22Rv1 (cell line): ENCODE measurements around the gene ZNF800.

ENCODE experiments used
- H3K27ac ChIP-seq: fragments of 450-650 bp; 2 replicates; pipeline ENCODE4 v1.5.1; 2017
- CTCF ChIP-seq: fragments of 450-650 bp; IDR thresholded peaks from 2 replicates; pipeline ENCODE4 v1.5.1; 2017; ENCODE audit warnings: mild to moderate bottlenecking
- ZFX ChIP-seq: fragments of 450-650 bp; IDR thresholded peaks from 2 replicates; pipeline ENCODE4 v1.6.1; 2017; ENCODE audit warnings: antibody characterized with exemption, borderline replicate concordance

ZNF800 gene

GRCh38 chr7:127362364-127363027 lies 30.0 kb downstream of the ZNF800 start:
- H3K27ac ChIP-seq = no peak overlapping the region
- TF ChIP-seq ZFX (no peak), CTCF (no peak)

GRCh38 chr7:127361736-127362135 lies 30.8 kb downstream of the ZNF800 start:
- no peak for TF ChIP-seq ZFX
- no peak for TF ChIP-seq CTCF
- H3K27ac ChIP-seq = no peak overlapping the region

GRCh38 chr7:127359011-127359410 lies 33.5 kb downstream of the ZNF800 start:
- TF ChIP-seq ZFX (no peak), CTCF (no peak)
- no peak overlapping the region for H3K27ac ChIP-seq

GRCh38 chr7:127353897-127354296 lies 38.6 kb downstream of the ZNF800 start:
- TF ChIP-seq ZFX = no peak
- no peak for TF ChIP-seq CTCF
- H3K27ac ChIP-seq = no peak overlapping the region

GRCh38 chr7:127350586-127350985 lies 41.9 kb downstream of the ZNF800 start:
- no peak overlapping the region for H3K27ac ChIP-seq
- TF ChIP-seq ZFX = no peak

- TF ChIP-seq ZFX (no peak), CTCF (no peak)
- no peak overlapping the region for H3K27ac ChIP-seq
Measured at GRCh38 chr7:127349881-127350280, 42.6 kb downstream of the ZNF800 start.

- H3K27ac ChIP-seq = no peak overlapping the region
- no peak for TF ChIP-seq CTCF
Measured at GRCh38 chr7:127348247-127348631, 44.3 kb downstream of the ZNF800 start.
